Stimulated activated CD4-positive, alpha-beta T cell treated with anti-CD3 and anti-CD28 coated beads, TNF-alpha, amount 100 ng/mL, for 1 hour (primary cell): Measurements from ENCODE around the gene NUP62CL.

ENCODE experiments used
- DNase-seq, 3 donors: peaks; one replicate each; pipeline ENCODE4 v3.0.0-alpha.2; 2020; ENCODE audit warnings: low read depth in 3 of 3, low spot score in 1 of 3

Gene NUP62CL

GRCh38 chrX:107153005-107153404 is 53.2 kb downstream of the NUP62CL start:
- no peak for DNase-seq

- no peak for DNase-seq
These were observed 59.6 kb downstream of the NUP62CL start for GRCh38 chrX:107146670-107147069.

GRCh38 chrX:107135965-107136307 is 70.3 kb downstream of the NUP62CL start:
- DNase-seq: no peak

GRCh38 chrX:107135049-107135964 is 70.9 kb downstream of the NUP62CL start:
- no peak for DNase-seq

- no peak for DNase-seq
These were observed 82.5 kb downstream of the NUP62CL start for GRCh38 chrX:107123750-107124149.

- DNase-seq: no peak
These were observed 87.0 kb downstream of the NUP62CL start for GRCh38 chrX:107119283-107119682.

- DNase-seq: peak; percentile 27 to 43 (median 34)
These were observed 87.7 kb downstream of the NUP62CL start, which contains the start of gene RBM41 for GRCh38 chrX:107118322-107119147. Gene RBM41 (minus strand): TSS chrX:107118822. CDS start chrX:107118773, 49 bp downstream.

- DNase-seq: no peak
These were observed 88.3 kb downstream of the NUP62CL start for GRCh38 chrX:107117993-107118321.

- DNase-seq: no peak
These were observed 98.8 kb downstream of the NUP62CL start for GRCh38 chrX:107107459-107107858.

- DNase-seq: no peak
These were observed 103.3 kb downstream of the NUP62CL start for GRCh38 chrX:107102980-107103379.

- no peak for DNase-seq
These were observed 130.1 kb downstream of the NUP62CL start for GRCh38 chrX:107076158-107076557.
